ENCODE results near the gene MAMSTR. TPM values are rescaled to one million over a fixed set of nuclear protein-coding genes. Genes with fewer than 3 reads are reported as not detected.
"Not testable (repeated sequence)": the region's sequence is repeated elsewhere in the genome, so short reads cannot be mapped to it uniquely, and the experiment has no call there.

Gene MAMSTR
- polyA plus RNA-seq, 1 donor, result 6.0 TPM

GRCh38 chr19:48686088-48686487, 33.4 kb downstream of the MAMSTR start:
- DNase-seq, result no peak

DNA sequence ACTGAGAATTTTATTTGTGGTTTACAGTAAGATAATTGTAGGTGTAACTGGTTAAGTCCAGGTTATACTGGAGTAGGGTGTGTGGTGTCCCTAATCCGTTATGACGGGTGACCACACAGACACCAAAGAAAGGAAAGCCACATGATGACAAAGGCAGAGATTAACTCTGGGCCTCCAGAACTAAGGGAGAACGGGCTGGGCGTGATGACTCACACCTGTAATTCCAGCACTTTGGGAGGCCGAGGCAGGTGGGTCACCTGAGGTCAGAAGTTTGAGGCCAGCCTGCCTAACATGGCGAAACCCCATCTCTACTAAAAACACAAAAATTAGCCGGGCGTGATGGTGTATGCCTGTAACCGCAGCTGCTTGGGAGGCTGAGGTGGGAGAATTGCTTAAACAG, 33.9 kb downstream of the MAMSTR start:
- DNase-seq, result no peak

GRCh38 chr19:48683349-48683748, 36.2 kb downstream of the MAMSTR start:
- no peak for DNase-seq

- DNase-seq, result no peak
Observed at GRCh38 chr19:48681127-48681470, 38.4 kb downstream of the MAMSTR start.

DNA sequence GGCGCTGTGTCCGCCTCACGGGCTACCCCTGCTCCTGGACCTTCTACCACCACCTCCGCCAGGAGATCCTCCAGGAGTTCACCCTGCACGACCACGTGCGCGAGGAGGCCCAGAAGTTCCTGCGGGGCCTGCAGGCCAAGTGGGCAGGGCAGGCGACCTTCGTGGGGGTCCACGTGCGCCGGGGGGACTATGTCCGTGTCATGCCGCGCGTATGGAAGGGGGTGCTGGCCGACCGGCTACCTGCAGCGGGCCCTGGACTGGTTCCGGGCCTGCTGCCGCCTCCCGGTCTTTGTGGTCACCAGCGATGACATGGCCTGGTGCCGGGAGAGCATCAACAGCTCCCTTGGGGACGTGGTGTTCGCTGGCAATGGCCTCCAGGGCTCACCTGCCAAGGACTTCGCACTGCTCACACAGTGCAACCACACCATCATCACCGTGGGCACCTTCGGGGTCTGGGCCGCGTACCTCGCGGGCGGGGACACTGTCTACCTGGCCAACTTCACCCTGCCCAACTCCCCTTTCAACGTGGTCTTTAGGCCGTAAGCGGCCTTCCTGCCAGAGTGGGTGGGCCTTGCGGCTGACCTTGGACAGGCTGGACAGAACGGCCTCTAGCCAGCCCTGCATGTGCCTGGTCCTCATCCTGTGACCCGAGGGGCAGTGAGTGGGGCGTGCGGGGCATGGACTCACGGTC, 38.9 kb downstream of the MAMSTR start:
- DNase-seq, result no peak

DNA sequence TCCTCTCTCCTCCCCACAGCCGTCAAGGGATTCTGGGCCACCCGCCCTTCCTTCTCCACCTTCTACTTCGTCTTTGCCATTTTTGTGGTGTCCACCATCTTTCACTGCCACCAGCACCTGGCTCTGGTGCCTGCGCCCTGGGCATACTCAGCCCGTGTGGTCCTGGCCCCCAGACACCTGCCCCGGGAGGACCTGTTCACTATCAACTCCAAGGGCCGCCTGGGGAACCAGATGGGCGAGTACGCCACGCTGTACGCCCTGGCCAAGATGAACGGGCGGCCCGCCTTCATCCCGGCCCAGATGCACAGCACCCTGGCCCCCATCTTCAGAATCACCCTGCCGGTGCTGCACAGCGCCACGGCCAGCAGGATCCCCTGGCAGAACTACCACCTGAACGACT, 39.5 kb downstream of the MAMSTR start:
- not testable (repeated sequence) for DNase-seq

- DNase-seq, result no peak
Observed at GRCh38 chr19:48678201-48678600, 41.3 kb downstream of the MAMSTR start.

GRCh38 chr19:48676887-48677286, 42.6 kb downstream of the MAMSTR start:
- no peak for DNase-seq

GRCh38 chr19:48676487-48676886, 43.0 kb downstream of the MAMSTR start:
- no peak for DNase-seq

DNA sequence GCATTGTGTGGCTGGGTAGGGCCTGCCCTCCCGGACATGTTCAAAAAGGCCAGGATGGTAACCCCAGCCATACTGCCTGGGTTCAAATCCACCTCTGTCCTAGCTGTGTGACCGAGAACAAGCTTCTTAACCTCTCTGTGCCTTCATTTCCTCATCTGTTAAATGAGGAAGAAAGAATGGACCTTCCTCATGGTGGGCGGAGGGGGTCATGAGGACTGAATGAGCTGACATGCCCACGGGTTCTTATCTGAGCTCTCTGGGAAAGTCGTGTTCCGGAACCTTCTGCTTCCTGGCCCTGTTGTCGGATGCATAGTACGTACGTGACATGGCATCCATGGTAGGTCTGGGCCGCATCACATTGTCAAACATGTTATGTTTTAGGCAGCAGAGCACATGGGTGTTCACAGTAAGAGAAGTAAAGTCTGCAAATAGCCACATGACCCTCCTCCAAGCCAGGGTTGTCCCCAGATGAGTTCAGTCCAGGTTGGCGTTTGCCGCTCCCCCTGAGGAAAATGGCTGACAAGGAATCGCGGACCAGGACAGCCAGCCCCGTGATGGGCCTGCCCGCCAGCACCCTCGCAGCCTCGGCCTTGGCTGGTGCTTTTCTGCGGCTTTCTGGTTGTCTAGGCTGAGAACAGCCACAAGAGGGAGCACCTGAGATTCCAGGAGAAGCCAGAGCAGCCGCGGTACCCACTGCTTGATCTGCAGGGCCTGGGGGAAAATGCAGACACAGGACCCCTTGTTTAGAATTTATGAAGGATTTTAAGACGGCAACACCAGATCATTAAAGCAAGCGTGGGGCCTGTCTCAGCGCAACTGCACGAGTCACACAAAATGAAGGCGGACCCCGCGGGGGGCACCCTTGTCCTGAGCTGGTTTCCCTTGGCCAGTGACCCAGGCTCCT, 44.4 kb downstream of the MAMSTR start:
- DNase-seq, result peak; percentile 89

DNA sequence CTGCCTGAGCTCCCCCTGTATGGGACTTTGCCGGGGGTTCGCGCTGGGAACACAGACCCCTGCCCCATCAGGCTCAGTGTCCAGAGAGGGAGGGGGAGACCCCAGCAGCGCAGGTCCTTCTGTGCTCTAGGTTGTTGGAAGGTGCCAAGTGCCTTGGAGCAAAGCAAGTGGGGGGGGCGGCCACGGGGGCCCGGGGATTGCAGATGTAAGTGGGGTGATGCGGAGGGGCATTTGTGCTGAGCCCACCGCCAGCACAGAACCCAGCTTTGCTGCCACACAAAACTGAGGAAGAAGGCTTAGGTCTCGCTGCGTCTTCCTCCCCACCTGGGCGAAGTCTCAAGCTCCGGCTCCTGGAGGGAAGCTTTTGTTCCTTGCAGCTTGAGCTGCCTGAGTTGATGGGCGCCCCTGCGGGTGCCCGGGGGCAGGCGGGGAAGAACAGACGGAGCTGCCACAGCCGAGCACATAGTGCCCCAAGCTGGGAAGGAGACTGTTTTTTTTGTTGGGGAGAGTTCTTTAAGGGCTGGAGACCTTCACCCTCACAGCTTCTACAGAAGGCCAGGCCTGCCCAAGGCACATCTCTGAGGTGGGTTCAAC, 45.2 kb downstream of the MAMSTR start:
- no peak for DNase-seq

GRCh38 chr19:48673436-48674100, 46.0 kb downstream of the MAMSTR start:
- no peak for DNase-seq

GRCh38 chr19:48672994-48673393, 46.5 kb downstream of the MAMSTR start, which contains the start of gene NTN5:
Gene NTN5, minus strand, starts transcription at chr19:48673017. Its CDS starts 2,031 bp downstream, at chr19:48670986.
- no peak for DNase-seq

DNA sequence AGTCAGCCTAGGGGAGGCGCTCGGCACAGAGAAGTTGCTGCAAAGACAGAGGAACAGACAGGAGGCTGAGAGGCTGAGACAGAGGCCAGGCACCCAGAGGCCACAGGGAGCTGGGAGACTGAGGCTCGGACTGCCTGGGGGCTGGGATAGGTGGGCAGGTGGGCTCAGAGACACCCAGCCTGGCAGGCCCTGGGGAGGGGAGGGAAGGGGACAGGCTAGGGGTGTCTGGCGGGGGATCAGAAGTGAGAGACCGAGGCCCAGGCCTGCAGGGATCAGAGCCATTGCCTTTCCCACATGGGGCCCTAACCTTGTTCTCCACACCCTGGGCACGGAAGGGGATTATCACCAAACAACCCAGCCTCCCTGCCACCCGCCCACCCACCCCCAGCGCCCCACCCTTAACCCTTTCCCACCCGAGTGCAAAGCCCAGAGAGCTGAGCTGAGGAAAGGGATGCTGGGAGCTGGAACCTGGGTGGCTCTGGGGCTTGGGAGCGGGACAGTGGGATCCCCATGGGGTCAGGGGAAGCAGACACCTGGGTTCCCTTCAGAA, 48.0 kb downstream of the MAMSTR start:
- DNase-seq, result no peak

GRCh38 chr19:48670699-48671445, 48.7 kb downstream of the MAMSTR start:
- no peak for DNase-seq

- DNase-seq, result no peak
Observed at GRCh38 chr19:48669903-48670668, 49.4 kb downstream of the MAMSTR start.

DNA sequence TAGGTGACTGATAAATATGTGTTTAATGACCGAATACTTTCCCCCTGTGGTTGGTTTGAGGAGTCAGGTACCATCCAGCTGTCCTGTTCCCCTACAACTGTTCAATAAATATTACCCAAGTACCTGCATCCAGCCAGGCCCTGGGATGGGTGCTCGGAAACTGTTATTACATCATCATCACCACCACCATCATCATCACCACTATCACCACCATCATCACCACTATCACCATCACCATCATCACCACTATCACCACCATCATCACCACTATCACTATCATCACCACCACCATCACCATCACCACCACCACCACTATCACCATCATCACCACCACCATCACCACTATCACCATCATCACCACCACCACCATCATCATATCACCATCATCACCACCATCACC, 50.8 kb downstream of the MAMSTR start:
- DNase-seq, result no peak

DNA sequence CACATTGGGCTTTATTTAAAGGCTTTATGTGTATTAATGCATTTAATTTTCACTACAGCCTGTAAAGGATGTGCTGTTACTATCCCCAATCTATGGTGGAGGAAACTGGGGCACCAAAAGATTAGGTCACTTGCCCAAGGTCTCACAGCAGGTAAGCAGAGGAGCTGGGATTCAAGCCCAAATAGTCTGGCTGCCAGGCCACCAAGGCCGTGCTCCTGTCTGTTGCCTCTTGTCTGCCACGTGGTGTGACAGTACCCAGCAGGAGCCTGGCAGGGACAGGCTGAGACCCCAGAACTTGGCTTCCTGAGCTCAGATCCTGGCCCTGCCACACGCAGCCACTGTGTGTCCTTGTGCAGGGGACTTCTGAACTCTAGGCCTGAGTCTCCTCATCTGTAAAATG, 51.2 kb downstream of the MAMSTR start:
- DNase-seq, result no peak

GRCh38 chr19:48665786-48666185, 53.7 kb downstream of the MAMSTR start:
- DNase-seq, result no peak

- DNase-seq, result no peak
Observed at GRCh38 chr19:48664476-48664875, 55.0 kb downstream of the MAMSTR start.

DNA sequence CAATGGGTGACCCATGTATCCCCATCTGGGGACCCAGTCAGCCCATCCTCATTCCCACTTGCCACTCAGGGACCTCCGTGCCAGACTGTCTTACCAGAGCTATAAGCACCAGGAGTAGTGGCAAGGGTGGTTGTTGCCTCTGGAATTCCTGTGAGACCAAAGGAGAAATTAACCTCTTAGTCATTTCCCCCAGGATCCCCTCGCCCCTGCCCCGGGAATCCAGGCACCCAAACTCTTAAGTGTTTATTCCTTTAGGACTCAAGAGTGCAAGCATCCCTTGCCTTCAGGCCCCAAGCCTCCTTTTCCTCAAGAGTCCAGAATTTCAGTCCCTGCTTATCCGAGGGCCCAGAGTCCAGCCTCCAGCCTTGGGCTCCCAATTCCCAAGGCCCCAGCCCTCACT, 55.9 kb downstream of the MAMSTR start:
- DNase-seq, result no peak
